GM21723 (cell line): ENCODE results near the gene SH3RF3.
A peak's percentile ranks its signal among the peaks of the same experiment; 100 is the strongest.

Experiments used
- ATAC-seq: cut with Tn5 transposase; IDR thresholded peaks from one replicate; pipeline ENCODE4 v1.9.1; 2021; ENCODE audit warnings: mild to moderate bottlenecking, moderate library complexity; ENCODE audit not compliant: unreplicated experiment

SH3RF3 gene

DNA sequence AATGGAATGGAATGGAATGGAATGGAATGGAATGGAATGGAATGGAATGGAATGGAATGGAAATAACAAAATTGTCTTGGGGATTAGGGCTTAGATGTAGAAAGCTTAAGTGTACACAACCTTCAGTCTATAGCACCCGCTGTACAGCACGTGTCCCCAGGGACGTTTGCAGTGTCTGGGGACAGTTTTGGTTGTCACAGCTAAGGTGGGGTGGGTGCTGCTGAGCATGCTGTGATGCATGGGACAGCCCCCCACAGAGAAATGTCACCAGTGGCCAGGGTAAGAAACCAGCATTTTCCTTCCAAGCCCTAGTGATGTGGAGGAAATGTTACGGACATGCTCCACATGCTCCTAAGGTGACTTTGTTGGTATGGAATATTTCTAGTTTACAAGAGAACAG is 70.8 kb downstream of the SH3RF3 start:
- no peak for ATAC-seq

DNA sequence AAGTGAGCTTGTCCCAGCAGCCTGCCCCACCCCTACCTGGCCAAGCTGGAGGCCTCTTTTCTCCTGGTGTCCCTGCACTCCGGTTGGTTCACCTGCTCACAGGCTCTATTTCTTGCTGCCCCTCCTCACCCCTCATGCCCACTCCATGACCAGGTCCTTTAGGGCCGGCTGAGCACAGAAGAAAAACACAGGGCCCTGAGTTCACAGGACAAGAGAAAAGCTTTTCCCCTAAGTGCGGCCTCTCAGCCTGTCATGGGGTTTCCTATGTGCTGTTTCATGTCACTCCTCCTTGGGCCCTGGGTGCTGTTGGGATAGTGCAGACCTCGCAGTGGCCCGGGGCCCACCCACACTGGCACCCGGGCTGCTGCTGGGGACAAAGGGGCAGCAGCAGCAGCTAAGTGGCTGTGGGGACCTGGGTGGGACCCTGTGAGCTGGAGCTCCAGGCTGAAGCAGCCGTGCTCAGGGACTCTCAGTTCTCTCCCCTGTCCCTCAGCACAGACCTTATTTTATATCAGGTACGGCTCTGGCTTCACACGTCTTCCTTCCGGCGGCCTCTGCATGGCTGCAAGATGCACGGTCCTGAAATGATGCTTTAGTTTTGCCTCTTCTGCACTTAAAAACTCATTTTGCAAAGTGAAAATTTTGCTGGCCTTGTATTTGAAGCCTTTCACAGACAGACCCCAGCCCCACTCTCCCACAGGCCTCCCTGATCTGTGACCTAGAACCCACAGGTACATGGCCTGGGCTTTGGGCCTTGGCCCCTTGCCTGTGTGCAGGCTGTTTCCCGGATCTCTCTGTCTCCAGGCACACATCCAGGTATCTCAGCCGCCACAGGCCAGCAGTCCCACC is 71.8 kb downstream of the SH3RF3 start:
- ATAC-seq: no peak

DNA sequence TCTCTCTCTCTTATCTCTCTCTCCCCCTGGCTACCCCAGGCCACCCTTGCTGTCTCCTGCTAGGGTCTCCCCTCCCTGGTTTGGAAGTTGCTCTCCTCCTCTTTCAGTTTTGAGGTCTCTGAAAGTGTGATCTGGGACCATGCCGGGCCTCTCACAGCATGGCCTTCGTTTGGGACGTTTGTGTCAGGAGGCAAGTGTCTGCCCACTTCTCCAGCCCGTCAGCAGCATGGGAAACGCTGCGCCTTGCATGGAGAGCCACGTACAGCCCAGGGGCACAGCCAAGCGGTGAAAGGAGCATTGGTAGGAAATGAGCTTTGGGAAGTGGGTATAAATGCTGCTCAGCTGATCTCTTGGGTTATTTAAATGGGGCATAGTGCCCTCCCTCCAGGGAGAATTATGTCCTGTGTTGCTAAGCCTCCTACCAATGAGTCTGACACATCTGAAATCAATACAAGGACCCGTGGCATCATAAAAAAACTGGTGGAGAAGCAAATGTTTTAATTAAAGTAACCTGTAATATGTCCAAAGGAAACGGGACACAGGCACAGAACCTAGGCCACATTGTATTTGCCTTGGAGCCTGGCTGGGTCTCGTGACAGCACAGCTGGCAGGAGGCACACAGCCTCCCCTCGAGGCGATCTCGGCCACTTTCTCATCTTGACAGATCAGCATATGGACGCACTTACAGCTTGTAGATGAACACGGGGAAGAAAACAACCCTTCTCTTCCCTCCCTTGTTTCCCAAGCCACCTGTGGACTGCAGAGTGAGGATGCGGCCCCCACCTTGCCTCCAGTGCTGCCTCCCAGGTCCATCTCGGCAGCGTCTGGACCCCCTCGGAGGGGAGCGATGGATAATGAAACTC is 72.7 kb downstream of the SH3RF3 start:
- ATAC-seq: no peak

DNA sequence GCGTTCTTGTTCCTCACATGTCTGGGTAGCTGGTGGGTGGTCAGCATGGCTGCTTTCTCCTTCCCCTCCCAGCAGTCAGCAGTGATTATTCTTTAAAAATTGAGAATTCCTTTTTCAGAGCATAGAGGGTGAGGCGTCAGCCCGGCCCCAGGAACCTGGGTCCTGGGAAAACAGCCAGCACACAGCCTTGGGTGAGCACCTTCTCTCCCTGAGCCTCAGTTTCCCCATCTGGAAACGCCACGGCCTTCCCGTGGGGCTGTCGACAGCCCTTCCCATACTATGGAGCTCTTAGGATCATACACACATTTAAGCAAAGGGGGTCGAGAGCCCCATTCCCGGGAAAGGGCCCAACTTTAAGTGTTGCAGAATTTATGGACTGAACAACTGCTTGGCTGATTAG is 73.5 kb downstream of the SH3RF3 start:
- no peak for ATAC-seq

DNA sequence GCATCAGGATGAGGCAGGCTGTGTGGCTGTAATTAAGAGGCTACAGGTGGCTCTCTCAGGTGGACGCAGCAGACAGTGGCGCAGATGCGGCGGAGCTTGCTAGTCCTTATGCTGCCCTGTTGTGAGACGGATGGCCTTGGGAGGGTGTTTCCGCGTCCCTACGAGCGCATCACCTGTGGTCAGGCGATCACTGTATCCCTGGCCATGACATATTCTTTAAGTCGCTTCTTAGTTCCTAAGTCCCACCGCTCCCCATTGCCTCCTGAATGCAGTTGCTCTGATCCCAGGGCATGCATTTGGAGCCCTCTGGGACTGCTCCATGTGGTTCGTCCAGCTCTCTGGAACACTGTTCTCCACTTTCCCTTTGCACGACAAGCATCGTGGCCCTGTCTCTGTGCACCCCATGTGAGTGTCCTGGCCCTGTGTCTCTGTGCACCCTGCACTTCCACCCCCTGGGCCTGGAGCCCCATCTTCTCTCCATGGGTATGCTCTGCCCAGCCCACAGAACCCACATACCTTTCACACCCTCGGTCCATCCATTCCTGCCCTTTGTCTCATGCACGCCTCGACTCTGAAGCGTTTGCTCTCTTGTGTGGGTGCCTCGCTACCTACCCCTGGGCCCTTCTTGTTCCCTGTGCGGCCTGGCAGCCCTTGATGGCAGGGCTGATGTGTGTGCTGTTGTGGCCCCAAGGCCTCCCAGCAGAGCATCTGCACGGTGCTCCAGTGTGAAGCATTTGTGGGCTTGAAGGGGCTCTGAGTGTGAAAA is 74.4 kb downstream of the SH3RF3 start:
- ATAC-seq: no peak

DNA sequence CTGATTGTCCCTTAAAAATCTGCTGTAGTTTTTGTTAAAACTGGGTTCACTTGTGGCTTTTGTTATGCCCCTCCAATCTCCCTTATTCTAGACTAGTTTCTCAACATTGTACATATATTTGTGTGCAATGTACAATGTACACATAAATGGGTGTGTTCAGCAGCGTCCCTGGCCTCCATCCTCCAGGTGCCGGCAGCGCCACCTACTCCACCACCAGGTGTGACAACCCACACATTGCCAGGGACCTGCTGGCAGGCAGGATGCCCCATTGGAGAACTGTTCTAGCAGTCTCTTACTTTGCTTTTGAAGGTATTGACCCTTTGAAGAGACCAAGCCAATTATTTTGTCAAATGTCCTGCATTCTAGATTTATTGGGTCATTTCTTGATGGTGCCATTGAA is 75.4 kb downstream of the SH3RF3 start:
- ATAC-seq: no peak

DNA sequence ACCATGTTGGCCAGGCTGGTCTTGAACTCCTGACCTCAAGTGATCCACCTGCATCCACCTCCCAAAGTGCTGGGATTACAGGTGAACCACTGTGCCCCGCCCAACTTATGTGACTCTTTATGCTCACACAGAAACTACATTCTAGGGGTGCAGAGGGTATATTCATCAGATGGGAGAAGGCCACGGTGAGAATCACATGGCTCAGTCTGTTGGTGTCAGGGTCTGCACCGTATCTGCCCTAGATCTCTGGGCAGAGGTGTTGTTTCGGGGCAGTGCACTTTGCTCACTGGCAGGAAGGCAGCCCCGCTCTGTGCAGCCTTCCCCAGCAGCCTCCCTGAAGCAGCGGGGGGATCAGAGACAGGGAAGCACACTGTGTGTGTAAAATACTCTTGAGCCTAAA is 76.4 kb downstream of the SH3RF3 start:
- no peak for ATAC-seq

DNA sequence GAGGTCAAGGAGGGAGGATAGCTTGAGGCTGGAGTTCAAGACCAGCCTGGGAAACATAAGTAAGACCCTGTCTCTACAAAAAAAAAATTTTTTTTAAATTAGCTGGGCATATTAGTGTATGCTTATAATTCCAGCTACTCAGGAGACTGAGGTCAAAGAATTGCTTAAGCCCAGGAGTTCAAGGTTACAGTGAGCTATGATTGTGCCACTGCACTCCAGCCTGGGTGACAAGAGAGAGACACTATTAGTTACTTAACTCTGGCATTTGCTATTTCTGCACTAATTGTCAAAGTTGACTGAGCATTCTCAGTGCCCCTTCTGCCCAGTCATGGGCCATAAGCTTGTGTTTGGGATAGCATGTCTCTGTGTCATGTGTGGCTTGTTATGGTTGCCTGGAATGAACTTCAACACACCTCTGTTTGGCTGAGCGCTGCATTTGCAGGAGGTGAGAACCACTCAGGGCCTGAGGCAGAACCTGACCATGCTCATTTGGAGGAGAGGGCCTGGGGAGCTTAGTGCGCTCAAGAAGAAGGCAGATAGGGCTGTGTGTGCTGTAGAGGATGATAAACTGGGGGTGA is 77.7 kb downstream of the SH3RF3 start:
- ATAC-seq: no peak

DNA sequence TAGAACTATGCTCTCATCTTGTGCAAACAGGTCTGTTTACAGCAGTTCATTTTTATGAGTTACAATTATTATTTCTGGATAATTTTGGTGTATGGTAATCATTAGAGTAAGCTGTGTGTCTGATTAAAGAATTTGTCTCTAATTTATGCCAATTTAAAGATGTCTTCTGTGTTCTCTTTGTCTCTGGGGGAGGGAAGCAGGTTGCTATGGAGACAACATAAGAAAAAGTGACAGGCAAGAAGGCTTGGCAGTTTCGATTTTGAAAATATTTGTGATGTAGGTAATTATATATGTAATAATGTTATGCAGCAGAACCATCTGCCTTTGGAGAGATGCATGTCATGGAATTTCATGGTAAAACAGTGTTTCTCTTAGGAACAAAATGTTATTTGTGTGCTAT is 78.2 kb downstream of the SH3RF3 start:
- no peak for ATAC-seq

DNA sequence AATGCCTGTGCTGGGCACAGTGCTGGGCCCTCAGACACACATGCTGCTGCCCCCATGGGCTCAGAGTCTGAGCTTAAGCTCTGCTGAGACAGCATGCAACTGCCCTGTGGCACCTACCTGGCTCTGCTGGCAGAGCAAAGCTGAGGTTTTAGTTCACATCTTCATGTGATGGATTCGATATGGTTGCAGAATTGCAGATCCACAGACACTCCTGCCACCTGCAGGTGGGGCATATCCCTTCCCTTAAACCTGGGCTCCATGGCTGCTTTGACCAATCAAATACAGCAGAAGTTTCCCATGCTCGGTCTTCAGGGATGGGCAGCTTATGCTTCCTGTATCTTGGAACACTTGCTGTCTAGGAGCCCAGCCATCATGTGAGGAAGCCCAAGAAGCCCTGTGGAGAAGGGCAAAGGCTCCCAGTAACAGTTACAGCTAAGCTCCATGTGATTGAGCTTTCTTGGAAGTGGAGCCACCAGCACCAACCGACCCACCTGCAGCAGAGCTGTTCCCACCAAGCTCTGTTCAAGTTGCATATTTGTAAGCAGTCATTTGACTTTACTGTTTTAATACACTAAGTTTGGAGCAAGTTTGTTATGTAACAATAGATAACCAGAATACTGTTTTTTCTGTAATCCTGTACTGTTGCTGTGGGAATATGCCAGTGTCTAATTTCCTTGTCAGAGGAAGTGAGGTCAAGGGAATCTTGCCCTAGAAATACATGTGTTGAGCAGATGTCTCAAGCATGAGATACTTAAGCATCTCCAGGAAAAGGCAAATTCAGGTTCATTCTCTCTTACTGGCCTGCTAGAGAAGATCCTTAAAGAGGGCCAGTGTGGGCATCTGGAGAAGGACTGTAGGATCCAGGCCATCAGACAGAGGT is 79.3 kb downstream of the SH3RF3 start:
- ATAC-seq: no peak

DNA sequence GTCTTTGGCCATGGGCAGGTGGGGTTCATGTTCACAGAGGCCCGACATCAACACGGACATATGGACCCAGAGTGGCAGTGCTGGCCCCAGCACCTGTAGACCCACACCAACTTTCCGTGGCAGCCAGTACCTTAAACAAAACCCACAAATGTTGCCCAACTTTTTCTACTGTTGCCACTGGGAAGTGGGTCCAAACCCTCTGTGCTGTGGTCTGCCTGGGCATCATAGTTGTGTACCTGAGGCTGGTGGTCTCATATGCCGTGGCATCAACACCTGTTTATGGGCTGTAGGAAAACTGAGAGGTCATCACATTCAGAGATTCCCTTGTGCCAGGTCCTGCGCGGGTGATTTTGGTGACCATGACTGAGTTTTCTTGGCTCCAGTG is 79.9 kb downstream of the SH3RF3 start:
- no peak for ATAC-seq

DNA sequence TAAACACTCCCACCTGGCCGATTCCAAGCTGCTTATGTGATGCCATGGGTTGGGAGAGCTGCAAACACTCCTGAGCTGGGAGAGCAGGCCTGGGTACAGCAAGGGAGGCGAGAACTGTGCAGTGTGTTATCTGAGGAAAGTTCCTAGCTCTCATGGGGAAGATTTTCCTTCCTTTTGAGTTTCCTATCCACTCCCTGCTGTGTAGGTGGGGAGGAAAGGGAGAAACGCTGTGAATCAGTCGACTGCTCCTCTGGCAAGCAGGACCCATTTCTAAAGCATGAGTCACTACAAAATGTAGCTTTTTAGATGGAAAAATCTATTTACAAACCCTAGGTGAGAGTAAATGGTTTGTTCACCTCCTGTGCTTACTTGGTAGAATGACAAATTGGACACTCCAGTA is 80.4 kb downstream of the SH3RF3 start:
- ATAC-seq: no peak

DNA sequence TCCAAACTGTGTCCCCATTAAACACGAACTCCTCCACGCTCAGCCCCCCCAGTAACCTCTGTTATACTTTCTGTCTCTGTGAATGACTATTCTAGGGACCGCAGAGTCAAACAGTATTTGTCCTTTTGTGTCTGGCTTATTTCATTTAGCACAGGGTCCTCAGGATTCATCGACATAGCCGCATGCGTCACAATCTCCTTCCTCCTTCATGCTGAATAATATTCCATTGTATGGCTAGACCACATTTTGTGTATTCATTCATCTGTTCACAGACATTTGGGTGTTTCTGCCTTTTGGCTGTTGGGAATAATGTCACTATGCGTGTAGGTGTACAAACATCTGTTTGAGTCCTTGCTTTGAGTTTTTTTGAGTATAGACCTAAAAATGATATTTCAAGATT is 80.9 kb downstream of the SH3RF3 start:
- no peak for ATAC-seq

DNA sequence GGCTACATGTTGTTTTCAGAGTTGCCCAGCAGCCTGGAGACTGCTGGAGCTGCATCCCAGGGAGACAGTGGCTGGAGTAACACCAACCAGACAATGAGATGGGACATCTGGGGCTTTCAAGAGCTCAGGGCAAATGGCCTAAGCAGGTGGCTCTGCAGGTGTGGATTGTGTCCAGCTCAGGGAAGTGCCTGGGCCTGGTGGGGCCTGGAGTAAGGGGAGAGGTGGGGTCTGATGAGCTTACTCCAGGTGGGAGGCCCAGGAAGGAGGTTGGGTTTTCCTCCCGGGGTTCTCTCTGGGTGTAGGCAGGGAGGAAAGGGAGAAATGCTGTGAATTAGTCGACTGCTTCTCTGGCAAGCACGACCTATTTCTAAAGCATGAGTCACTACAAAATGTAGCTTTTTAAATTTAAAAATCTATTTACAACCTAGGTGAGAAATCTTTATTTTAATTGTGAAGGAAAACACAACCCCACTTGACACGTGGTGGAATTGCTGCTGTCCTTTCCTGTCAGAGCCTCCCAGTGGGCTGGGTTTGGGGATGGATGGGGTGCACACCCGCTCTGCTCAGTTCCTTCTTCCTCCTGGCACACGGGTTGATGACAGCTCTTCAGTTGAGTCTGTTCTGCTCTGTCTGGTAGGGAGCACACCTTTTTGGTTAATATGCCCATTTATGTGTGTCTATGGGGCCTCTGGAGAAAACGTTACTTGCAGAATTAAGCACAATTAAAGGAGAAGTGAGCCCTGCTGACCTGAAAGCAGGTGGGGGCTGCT is 81.6 kb downstream of the SH3RF3 start:
- ATAC-seq: no peak

DNA sequence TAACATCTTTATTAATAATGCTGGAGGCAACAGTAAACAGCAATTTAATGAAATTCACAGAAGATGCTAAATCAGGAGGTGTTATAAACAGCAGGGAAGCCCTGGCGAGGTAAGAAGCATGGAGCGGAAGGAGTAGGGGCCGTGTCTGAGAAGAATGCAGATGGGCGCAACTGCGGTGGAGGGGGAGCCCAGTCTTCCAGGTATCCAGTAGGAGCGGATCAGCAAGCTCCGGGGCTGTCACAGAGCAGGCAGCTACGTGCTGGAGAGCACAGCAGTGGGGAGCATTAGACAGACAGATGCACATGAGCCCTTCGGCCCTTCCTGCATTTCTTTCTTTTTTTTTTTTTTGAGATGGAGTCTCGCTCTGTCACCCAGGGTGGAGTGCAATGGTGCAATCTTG is 82.3 kb downstream of the SH3RF3 start:
- ATAC-seq: no peak

DNA sequence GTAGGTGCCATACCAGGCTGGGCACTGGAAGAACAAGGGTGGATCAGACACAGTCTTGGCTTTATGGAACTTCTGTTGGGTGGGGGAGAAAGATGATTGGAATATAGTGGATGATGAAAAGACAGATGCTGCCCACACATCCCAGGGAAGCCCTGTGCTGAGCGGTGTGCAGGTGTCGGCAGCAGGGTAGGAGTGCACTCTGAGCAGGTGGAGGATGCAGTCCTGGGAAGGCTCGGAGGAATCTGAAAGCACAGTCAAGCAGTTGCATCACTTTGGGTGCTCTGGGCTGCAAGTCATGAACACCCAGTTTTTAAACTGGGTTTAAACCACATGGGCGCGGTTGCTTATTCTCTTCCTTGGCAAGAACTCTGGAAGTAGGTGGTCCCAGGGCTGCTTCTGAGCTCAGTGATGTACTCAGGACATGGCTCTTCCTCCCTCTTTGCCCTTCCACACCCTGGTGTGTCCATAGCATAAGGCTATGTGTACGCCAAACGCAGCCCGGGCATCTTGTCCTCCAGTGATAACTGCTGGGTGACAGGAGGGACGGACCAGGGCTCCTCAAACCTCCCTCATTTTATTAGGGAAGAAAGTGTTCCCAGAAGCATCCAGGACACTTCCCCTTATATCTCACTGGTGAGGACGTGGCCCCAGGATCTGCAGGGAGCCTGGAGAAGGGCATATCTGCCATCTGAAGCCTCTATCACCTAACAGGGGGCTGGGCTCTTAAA is 84.0 kb downstream of the SH3RF3 start:
- ATAC-seq: no peak

DNA sequence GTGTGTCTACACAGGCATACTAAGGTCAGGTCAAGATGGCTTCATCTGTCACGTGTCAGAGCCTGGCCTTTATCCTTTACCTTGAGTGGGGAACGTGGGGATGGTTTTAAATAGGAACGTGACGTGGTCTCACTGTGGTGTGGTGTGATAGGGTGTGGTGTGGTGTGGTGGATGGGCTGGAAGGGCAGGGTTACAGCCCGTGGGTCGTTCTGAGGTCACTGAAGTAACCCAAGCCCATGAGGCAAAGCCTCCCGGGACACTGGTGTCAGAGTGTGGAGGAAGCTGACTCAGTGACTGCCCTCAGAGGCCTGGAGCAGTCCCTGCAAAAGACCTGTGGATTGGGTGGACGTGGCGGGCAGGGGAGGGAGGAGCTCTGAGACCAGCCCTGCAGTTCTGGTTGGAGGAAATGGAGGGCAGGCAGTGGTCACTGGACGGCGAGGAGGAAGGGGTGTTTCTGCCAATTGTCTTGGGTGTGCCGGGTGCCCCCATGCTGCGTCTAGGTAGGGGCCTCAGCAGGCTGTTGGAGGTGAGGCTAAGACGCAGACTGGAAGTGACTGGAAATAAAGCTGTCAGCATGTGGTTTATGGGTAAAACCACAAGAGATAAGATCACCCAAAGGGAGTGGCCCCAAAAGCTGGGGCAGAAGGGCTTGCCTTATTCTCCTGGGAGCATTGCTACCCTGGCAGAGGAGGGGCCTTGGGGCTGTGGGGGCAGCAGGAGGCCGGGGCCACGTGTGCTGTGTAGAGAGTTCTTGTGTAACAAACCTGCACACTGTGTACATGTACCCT is 84.8 kb downstream of the SH3RF3 start:
- peak; percentile 72 for ATAC-seq
